Tibial artery (tissue), 4 donors: ENCODE results near the gene CAPZB.

ENCODE experiments used
- DNase-seq, 2 donors: peaks; one replicate each; pipeline ENCODE4 v3.0.0-alpha.2; 2019
- H3K27ac ChIP-seq, 2 donors: fragments of 200-600 bp; sonication (generic) in 1 of 2; 1 replicate in 1 of 2; 2 replicates in 1 of 2; pipeline ENCODE4 v1.5.1; 2018 to 2019; ENCODE audit warnings: mild to moderate bottlenecking in 1 of 2
- H3K27me3 ChIP-seq, 2 donors: fragments of 200-600 bp; sonication (generic) in 1 of 2; one replicate each; pipeline versions ENCODE4 v1.5.1 to v1.6.0; 2016 to 2019
- H3K36me3 ChIP-seq, 3 donors: fragments of 200-600 bp; sonication (generic) in 2 of 3; one replicate each; pipeline ENCODE4 v1.5.1; 2016 to 2019; ENCODE audit warnings: mild to moderate bottlenecking in 2 of 3
- H3K4me1 ChIP-seq, 4 donors: fragments of 200-600 bp; sonication (generic) in 2 of 4; 1 replicate in 3 of 4; 2 replicates in 1 of 4; pipeline ENCODE4 v1.5.1; 2016 to 2019
- H3K4me3 ChIP-seq, 2 donors: fragments of 200-600 bp; sonication (generic) in 1 of 2; 1 replicate in 1 of 2; 2 replicates in 1 of 2; pipeline ENCODE4 v1.5.1; 2018 to 2019; ENCODE audit warnings: mild to moderate bottlenecking in 2 of 2
- H3K9me3 ChIP-seq, 3 donors: fragments of 200-600 bp; sonication (generic) in 1 of 3; one replicate each; pipeline ENCODE4 v1.5.1; 2016 to 2019
- intact Hi-C: fragments of 100-400 bp; cut with DNase I; formaldehyde crosslinking; loops from one replicate; pipeline ENCODE4 v1.15.0; 2023; ENCODE audit warnings: low total_unique reads
- TF ChIP-seq, protein P1 (sequence below), 2 experiments: fragments of 200-600 bp in 1 of 2; fragments of 450-650 bp in 1 of 2; IDR thresholded peaks; one replicate each; pipeline ENCODE4 v1.5.1; 2017 to 2019; ENCODE audit warnings: antibody characterized with exemption in 2 of 2, mild to moderate bottlenecking in 1 of 2, moderate library complexity in 1 of 2

Gene CAPZB

DNA sequence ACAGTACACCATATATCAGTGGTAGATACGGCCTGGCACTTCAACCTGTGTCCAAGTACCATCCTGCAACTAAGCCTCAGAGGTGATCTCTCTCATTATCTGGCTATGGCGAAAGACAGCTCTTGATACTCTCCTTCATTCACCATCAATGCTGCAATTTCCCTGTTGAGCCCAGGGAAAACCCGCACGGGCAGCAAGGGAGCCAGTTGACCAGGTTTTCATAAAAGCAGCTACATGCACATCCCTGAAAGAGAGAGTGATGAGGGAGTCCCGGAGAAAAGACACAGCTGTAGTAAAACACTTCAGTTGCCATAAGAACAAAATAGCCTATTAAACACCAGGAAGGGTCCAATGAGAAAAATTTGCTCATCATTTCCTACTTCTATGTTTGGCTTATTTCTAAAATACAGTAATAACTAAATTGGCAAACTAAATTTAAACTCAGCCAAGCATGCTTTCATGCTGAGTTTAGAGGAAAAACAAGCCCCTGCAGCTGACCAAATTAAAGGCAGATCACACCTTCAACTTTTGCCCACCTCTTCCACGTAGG lies 68.3 kb downstream of the CAPZB start:
- DNase-seq = no peak
- intact Hi-C loops = no loop called here
- no peaks in the 10 kb centered on the region for H3K9me3 ChIP-seq
- no peak overlapping the region for H3K4me3 ChIP-seq
- TF ChIP-seq, protein P1, sequence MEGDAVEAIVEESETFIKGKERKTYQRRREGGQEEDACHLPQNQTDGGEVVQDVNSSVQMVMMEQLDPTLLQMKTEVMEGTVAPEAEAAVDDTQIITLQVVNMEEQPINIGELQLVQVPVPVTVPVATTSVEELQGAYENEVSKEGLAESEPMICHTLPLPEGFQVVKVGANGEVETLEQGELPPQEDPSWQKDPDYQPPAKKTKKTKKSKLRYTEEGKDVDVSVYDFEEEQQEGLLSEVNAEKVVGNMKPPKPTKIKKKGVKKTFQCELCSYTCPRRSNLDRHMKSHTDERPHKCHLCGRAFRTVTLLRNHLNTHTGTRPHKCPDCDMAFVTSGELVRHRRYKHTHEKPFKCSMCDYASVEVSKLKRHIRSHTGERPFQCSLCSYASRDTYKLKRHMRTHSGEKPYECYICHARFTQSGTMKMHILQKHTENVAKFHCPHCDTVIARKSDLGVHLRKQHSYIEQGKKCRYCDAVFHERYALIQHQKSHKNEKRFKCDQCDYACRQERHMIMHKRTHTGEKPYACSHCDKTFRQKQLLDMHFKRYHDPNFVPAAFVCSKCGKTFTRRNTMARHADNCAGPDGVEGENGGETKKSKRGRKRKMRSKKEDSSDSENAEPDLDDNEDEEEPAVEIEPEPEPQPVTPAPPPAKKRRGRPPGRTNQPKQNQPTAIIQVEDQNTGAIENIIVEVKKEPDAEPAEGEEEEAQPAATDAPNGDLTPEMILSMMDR (IDR thresholded peaks at IDR 0.05) = no peak
- peaks cover 0 to 99% (median 83%) of the 10 kb centered on the region in 4 donors for H3K4me1 ChIP-seq
- H3K36me3 ChIP-seq = peaks cover 0 to 15% (median 13%) of the 10 kb centered on the region in 3 donors
- H3K27me3 ChIP-seq = no peaks in the 10 kb centered on the region
- H3K27ac ChIP-seq = peak overlapping the region in 1 of 2 donors; percentile 85

- Histone ChIP-seq H3K36me3 (peaks cover 0 to 15% (median 13%) of the 10 kb centered on the region in 3 donors), H3K27ac (peak overlapping the region; percentile 80 to 85), H3K4me1 (peaks cover 0 to 98% (median 86%) of the 10 kb centered on the region in 4 donors), H3K9me3 (no peaks in the 10 kb centered on the region), H3K27me3 (no peaks in the 10 kb centered on the region), H3K4me3 (no peak overlapping the region)
- TF ChIP-seq, protein P1 (IDR thresholded peaks at IDR 0.05) = no peak
- intact Hi-C loops = no loop called here
- no peak for DNase-seq
Measured at GRCh38 chr1:19416145-19416544, 69.2 kb downstream of the CAPZB start.

DNA sequence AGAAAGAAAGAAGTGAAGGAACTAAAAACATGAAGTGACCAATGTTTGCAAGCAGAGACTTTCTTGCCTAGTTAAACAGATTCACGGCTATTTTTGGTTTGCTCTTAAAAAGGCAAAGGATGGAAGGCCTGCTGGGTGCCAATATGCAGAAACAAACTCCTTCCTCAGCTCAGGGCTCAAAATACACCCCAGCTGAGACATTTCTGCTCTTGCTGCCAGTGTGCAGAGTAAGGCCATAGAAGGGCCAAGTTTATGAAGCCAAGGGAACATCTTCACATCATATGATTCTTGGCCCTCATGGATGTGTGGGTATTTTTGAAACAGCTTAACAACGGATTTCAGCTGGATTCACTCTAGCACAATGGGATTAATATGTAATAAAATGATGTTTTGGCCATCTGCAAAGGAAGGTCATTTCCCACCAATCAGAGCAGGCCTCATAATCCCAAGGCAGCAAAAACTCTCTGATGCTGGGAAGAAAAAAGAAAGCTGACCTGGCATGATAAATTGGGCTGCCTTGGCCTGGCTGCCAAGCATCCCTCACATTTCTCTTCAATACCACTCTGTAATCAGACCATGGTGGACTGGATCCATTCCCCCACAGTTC lies 70.7 kb downstream of the CAPZB start:
- Histone ChIP-seq H3K27me3 (no peaks in the 10 kb centered on the region), H3K4me1 (peaks cover 0 to 96% (median 71%) of the 10 kb centered on the region in 4 donors), H3K4me3 (peak overlapping the region; percentile 5 to 19), H3K9me3 (no peaks in the 10 kb centered on the region), H3K36me3 (peaks cover 0 to 15% (median 13%) of the 10 kb centered on the region in 3 donors), H3K27ac (peak overlapping the region; percentile 80 to 85)
- DNase-seq = peak; percentile 61 to 81
- TF ChIP-seq, protein P1 (IDR thresholded peaks at IDR 0.05) = no peak
- intact Hi-C loops = no loop called here

DNA sequence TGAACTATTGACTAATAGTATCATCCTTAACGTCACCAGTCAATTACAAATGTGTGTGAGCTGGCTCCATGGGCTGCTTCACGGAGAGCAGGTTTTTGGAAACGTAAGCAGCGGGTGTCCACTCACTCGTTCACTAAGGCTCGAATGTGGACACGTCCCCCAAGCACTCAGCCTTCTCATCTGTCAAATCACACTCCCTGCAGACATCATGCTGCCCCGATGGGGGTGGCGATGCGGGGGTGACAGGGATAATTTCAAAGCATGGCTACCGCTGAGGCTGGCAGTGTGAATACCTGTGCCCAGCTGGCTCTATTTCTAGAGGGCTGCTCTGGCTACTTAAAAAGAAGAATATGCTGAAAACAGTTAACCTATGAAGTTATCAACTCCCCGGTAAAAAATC lies 71.3 kb downstream of the CAPZB start:
- Histone ChIP-seq H3K4me1 (peaks cover 0 to 93% (median 64%) of the 10 kb centered on the region in 4 donors), H3K4me3 (peak overlapping the region; percentile 5 to 19), H3K9me3 (no peaks in the 10 kb centered on the region), H3K36me3 (peaks cover 0 to 10% (median 9%) of the 10 kb centered on the region in 3 donors), H3K27me3 (no peaks in the 10 kb centered on the region), H3K27ac (peak overlapping the region; percentile 80 to 85)
- DNase-seq = no peak
- intact Hi-C loops = no loop called here
- TF ChIP-seq, protein P1 (IDR thresholded peaks at IDR 0.05) = no peak

DNA sequence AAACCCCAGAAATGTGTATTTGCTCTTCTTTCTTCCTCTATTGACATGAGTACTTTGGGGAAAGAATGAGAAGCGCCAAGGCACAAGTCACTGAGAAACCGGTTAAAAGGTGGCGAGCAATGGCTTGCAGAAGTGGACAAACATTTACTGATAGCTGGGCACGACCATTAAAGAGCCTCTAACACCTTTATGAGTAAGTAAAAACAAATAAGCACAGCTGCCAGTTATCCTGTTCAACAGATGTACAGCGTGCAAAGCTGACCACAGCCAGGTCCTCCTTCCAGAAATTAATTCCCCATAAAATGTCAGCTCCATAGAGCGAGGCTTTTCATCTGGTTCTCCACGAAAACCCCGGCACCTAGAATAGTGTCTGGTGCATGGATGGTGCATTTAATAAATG lies 72.7 kb downstream of the CAPZB start:
- Histone ChIP-seq H3K27me3 (no peaks in the 10 kb centered on the region), H3K27ac (peak overlapping the region; percentile 80 to 85), H3K36me3 (no peaks in the 10 kb centered on the region), H3K4me3 (no peak overlapping the region), H3K4me1 (peaks cover 0 to 93% (median 59%) of the 10 kb centered on the region in 4 donors), H3K9me3 (no peaks in the 10 kb centered on the region)
- no peak for DNase-seq
- TF ChIP-seq, protein P1 (IDR thresholded peaks at IDR 0.05) = no peak
- intact Hi-C loops = no loop called here
